Panc1 (cell line): ENCODE data around the gene DCC. TPM values are rescaled to one million over a fixed set of nuclear protein-coding genes. Genes with fewer than 3 reads are reported as not detected.

ENCODE experiments used
- ATAC-seq: fragments of 200-7000 bp; cut with Tn5 transposase; 2 replicates; pipeline ENCODE4 v1.9.1; 2020; ENCODE audit warnings: mild to moderate bottlenecking, moderate library complexity
- BruUV-seq: library from RNA; stranded (reverse); fragments of 400-500 nt; replicated peaks from 2 replicates; lab custom pipeline; 2021; lab: Mats Ljungman, UMichigan
- CTCF ChIA-PET: fragments of 300-600 bp; sonication (Branson Sonifier 250); formaldehyde crosslinking; loops from one replicate; lab custom pipeline; 2022; ENCODE audit warnings: antibody characterized with exemption; lab: Charles Lee
- POLR2A ChIA-PET: fragments of 300-600 bp; sonication (Branson Sonifier 250); formaldehyde crosslinking; loops from one replicate; lab custom pipeline; 2022; ENCODE audit warnings: antibody characterized with exemption; lab: Charles Lee
- DNase-seq: peaks from one replicate; pipeline ENCODE4 v3.0.0-alpha.2; 2010; ENCODE audit warnings: low read depth, low spot score
- H3K27ac ChIP-seq: 2 replicates; pipeline ENCODE4 v1.5.1; 2011; ENCODE audit warnings: mild to moderate bottlenecking, low read length, inconsistent platforms
- H3K27me3 ChIP-seq: fragments of 200-500 bp; sonication (Bioruptor generic); 2 replicates; pipeline ENCODE4 v1.6.0; 2014; ENCODE audit warnings: low read length, inconsistent platforms; ENCODE audit not compliant: control insufficient read depth, insufficient read depth
- H3K36me3 ChIP-seq: fragments of 200-500 bp; sonication (Bioruptor generic); 2 replicates; pipeline ENCODE4 v1.5.1; 2014; ENCODE audit warnings: inconsistent platforms, mild to moderate bottlenecking, low read length, moderate library complexity; ENCODE audit not compliant: control insufficient read depth, insufficient read depth
- H3K4me1 ChIP-seq: 2 replicates; pipeline ENCODE4 v1.5.1; 2011; ENCODE audit warnings: inconsistent platforms, mild to moderate bottlenecking, low read length, moderate library complexity; ENCODE audit not compliant: control insufficient read depth, insufficient read depth
- H3K4me3 ChIP-seq, 2 experiments: 2 replicates each; pipeline ENCODE4 v1.5.1; 2011 to 2012; ENCODE audit warnings: low read depth in 2 of 2, low read length in 2 of 2, mild to moderate bottlenecking in 2 of 2, inconsistent platforms in 1 of 2, moderate library complexity in 1 of 2
- H3K9me3 ChIP-seq: fragments of 200-500 bp; sonication (Bioruptor generic); 2 replicates; pipeline ENCODE4 v1.5.1; 2014; ENCODE audit warnings: low read depth, mild to moderate bottlenecking, inconsistent platforms, low read length, moderate library complexity; ENCODE audit not compliant: control insufficient read depth, insufficient read depth
- POLR2AphosphoS5 ChIP-seq: IDR thresholded peaks from 2 replicates; pipeline ENCODE4 v1.6.1; 2012; ENCODE audit warnings: mild to moderate bottlenecking, low read depth, low read length, moderate library complexity
- TCF7L2 ChIP-seq: IDR thresholded peaks from 2 replicates; pipeline ENCODE4 v1.6.1; 2011; ENCODE audit warnings: mild to moderate bottlenecking, low read depth, low read length, inconsistent platforms
- in situ Hi-C: cut with HindIII; loops from 2 replicates; pipeline ENCODE4 v1.10.0; 2016; ENCODE audit warnings: low sequenced_read_pairs, low pct_unique_long_range_greater_than_20kb
- intact Hi-C: fragments of 100-400 bp; cut with micrococcal nuclease; formaldehyde crosslinking; loops from one replicate; pipeline ENCODE4 v1.10.0; 2022; ENCODE audit not compliant: unreplicated experiment
- total RNA-seq: library from RNA; stranded (reverse); gene quantifications from one replicate; pipeline ENCODE4 v1.2.1, GENCODE V29; 2021; ENCODE audit not compliant: unreplicated experiment
- TF ChIP-seq, protein P1 (sequence below), 2 experiments: IDR thresholded peaks; 2 replicates each; pipeline ENCODE4 v1.6.1; 2011 to 2012; ENCODE audit warnings: low read depth in 2 of 2, control low read depth in 1 of 2, low read length in 1 of 2, mild to moderate bottlenecking in 1 of 2, moderate library complexity in 1 of 2; ENCODE audit not compliant: insufficient read depth in 1 of 2
- TF ChIP-seq, protein P2 (sequence below): fragments of 450-650 bp; IDR thresholded peaks from 2 replicates; pipeline ENCODE4 v1.5.1; 2017; ENCODE audit warnings: mild to moderate bottlenecking

DCC gene
- total RNA-seq, 1 experiment from 2014 or later: not detected

DNA sequence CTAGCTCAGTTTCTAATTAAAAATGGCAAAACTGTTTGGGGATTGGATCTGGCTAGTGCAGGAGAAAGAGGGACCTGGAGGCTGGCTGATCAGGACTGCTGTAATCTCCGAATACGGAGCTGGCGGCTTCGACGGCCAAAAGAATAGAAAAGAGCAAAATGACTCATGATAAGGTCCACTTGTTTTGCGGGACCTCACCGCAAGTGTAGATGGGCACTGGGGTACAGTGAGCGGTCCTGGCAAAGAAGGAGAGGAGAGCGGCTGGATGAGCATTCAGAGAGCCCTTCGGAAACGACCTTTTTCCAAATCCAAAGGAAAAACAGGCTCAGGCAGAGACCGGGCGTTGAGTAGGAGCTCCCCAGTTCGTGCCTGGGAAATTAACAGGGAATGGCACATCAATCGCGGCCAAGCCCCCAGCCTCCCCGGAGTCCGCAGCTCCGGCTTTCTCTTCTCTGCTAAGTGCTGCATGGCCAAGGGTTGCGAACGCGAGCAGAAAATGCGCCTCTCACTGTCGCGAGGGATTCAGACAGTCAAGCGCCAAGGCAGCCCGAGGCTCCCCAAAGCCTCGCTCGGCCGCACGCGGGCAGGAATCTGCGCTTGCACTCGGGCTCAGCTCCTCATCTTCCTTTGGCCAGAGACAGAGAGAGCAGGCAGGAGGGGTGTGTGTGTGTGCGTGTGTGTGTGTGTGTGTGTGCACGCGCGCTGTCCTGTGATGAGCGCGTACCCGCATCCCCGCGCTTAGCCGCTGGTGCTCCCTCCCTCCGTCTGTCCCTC lies 1.8 kb downstream of the DCC start:
- no peaks in the 10 kb centered on the region for H3K4me1 ChIP-seq
- POLR2A ChIA-PET: no interaction called here
- H3K4me3 ChIP-seq: no peak overlapping the region
- TF ChIP-seq POLR2AphosphoS5 (no peak), TCF7L2 (no peak)
- TF ChIP-seq, protein P1, sequence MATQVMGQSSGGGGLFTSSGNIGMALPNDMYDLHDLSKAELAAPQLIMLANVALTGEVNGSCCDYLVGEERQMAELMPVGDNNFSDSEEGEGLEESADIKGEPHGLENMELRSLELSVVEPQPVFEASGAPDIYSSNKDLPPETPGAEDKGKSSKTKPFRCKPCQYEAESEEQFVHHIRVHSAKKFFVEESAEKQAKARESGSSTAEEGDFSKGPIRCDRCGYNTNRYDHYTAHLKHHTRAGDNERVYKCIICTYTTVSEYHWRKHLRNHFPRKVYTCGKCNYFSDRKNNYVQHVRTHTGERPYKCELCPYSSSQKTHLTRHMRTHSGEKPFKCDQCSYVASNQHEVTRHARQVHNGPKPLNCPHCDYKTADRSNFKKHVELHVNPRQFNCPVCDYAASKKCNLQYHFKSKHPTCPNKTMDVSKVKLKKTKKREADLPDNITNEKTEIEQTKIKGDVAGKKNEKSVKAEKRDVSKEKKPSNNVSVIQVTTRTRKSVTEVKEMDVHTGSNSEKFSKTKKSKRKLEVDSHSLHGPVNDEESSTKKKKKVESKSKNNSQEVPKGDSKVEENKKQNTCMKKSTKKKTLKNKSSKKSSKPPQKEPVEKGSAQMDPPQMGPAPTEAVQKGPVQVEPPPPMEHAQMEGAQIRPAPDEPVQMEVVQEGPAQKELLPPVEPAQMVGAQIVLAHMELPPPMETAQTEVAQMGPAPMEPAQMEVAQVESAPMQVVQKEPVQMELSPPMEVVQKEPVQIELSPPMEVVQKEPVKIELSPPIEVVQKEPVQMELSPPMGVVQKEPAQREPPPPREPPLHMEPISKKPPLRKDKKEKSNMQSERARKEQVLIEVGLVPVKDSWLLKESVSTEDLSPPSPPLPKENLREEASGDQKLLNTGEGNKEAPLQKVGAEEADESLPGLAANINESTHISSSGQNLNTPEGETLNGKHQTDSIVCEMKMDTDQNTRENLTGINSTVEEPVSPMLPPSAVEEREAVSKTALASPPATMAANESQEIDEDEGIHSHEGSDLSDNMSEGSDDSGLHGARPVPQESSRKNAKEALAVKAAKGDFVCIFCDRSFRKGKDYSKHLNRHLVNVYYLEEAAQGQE (IDR thresholded peaks at IDR 0.05; ENCODE audit: insufficient read depth in 1 of 2, low read depth in 2 of 2, low read length in 1 of 2): no peak
- TF ChIP-seq, protein P2, sequence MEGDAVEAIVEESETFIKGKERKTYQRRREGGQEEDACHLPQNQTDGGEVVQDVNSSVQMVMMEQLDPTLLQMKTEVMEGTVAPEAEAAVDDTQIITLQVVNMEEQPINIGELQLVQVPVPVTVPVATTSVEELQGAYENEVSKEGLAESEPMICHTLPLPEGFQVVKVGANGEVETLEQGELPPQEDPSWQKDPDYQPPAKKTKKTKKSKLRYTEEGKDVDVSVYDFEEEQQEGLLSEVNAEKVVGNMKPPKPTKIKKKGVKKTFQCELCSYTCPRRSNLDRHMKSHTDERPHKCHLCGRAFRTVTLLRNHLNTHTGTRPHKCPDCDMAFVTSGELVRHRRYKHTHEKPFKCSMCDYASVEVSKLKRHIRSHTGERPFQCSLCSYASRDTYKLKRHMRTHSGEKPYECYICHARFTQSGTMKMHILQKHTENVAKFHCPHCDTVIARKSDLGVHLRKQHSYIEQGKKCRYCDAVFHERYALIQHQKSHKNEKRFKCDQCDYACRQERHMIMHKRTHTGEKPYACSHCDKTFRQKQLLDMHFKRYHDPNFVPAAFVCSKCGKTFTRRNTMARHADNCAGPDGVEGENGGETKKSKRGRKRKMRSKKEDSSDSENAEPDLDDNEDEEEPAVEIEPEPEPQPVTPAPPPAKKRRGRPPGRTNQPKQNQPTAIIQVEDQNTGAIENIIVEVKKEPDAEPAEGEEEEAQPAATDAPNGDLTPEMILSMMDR: no peak
- in situ Hi-C loops (no loop called here), intact Hi-C loops (no loop called here)
- no peak for ATAC-seq
- CTCF ChIA-PET: no interaction called here
- no peak for DNase-seq
- no TSS peak for BruUV-seq
- H3K9me3 ChIP-seq: no peaks in the 10 kb centered on the region
- no peak overlapping the region for H3K27ac ChIP-seq
- no peaks in the 10 kb centered on the region for H3K27me3 ChIP-seq
- no peaks in the 10 kb centered on the region for H3K36me3 ChIP-seq

DNA sequence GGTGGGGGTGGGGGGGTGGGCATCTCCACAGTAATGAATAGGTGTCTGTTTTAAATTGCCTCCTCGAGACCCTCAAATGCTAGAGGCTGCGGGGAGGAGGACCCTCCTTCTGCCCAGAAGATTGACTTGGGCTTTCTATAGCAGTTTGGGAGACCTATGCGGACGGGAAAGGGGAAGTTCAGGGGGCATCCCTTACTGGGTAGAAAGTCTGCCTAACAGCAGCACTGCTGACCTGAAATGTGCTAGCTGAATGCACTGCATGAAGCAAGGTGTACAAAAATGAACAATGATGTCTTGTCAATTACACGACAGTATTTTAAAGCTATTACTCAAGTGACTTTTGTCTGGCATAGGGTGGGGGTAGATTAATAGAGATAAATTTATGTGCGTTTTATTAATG lies 2.5 kb downstream of the DCC start:
- ATAC-seq: no peak
- CTCF ChIA-PET: no interaction called here
- H3K27me3 ChIP-seq: no peaks in the 10 kb centered on the region
- no peaks in the 10 kb centered on the region for H3K36me3 ChIP-seq
- TF ChIP-seq, protein P2: no peak
- H3K27ac ChIP-seq: no peak overlapping the region
- H3K4me3 ChIP-seq: no peak overlapping the region
- no peaks in the 10 kb centered on the region for H3K4me1 ChIP-seq
- H3K9me3 ChIP-seq: no peaks in the 10 kb centered on the region
- no TSS peak for BruUV-seq
- in situ Hi-C loops: no loop called here
- intact Hi-C loops: no loop called here
- no peak for DNase-seq
- POLR2A ChIA-PET: no interaction called here
